Stimulated activated CD4-positive, alpha-beta T cell treated with anti-CD3 and anti-CD28 coated beads, TNF-alpha, amount 100 ng/mL, for 24 hours (primary cell): ENCODE results near the gene IDH2.
A peak's percentile ranks its signal among the peaks of the same experiment; 100 is the strongest.

ENCODE experiments used
- DNase-seq, 3 experiments: peaks; one replicate each; pipeline ENCODE4 v3.0.0-alpha.2; 2020; ENCODE audit warnings: low read depth in 3 of 3

IDH2 gene

GRCh38 chr15:90063770-90064247 is 38.5 kb downstream of the IDH2 start:
- no peak for DNase-seq

DNA sequence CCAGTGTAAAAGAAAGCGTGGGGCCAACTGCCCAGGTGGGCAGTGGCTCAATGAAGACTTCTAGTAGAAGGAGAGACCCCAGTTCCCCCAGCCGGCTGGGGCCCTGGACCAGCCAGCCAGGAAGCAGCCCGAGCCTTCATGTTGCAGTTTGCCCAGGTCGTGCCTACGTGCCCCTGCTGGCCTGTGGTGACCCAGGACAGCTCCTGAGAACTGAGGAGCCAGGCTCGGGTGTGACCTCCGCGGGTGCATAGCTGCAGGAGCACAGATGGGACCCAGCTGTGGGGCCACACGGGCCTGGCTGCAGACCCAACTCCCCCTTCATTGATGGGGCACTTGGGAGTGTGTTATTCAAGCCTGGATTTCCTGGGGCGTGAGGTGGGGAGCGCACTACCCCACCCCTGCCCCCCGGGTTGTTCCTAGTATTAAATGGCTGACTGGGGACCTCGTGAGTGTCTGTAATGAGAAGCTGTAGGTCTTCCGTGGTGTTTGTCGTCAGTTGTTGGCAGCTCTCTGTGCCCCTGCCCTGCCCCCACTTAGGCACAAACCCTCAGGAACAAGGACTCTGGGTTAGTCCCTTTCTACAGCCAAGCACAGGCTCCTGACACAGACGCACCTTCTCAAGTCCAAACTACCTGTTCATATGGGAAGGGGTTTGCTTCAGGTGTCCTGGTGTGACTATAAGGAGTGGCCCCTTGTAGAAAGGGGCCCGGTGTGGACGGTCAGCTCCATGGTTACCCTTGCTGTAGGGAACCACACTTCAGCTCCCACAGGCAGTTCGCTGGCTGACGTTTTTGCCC is 39.1 kb downstream of the IDH2 start:
- no peak for DNase-seq

DNA sequence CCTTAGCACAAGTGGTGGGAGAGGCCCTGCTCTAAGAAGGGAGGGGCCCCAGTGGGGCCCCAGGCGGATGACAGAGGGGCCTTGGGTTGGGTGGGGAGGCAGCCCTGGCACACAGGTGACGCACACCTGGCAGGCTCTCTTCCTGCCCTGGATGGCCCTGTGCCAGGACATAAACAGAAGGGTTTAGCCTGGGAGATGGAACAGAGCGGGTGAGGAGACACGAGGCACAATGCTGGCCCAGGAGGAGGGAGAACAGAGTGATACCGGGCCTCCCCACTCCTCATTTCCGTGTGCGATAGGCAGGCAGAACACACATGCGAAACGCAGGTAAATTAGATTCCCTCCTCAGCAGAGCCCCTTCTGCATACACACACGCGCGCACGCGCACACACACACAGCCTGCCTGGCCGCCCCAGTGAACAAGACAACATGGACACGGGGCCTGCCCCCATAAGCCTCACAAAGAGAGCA is 39.8 kb downstream of the IDH2 start:
- DNase-seq: no peak

GRCh38 chr15:90062023-90062442 is 40.2 kb downstream of the IDH2 start:
- peak in 2 of 3 experiments; percentile 10 to 55 for DNase-seq

DNA sequence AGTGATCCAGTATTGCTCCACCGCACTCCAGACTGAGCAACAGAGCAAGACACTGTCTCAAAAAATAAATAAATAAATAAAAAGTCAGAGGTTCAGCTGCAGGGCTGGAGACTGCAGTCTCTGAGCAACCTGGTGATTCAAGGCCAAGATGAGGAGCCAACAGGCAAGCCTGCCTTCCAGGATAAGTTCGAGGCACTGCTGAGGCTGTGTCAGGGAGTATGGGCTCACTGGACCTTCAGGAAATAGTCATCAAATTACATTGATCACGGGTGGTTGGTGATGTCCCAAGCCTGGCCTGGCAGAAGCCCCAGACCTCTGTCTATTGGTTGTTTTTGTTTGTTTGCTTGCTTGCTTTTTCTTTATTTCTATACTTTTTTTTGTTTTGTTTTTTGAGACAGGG is 41.5 kb downstream of the IDH2 start:
- DNase-seq: no peak

DNA sequence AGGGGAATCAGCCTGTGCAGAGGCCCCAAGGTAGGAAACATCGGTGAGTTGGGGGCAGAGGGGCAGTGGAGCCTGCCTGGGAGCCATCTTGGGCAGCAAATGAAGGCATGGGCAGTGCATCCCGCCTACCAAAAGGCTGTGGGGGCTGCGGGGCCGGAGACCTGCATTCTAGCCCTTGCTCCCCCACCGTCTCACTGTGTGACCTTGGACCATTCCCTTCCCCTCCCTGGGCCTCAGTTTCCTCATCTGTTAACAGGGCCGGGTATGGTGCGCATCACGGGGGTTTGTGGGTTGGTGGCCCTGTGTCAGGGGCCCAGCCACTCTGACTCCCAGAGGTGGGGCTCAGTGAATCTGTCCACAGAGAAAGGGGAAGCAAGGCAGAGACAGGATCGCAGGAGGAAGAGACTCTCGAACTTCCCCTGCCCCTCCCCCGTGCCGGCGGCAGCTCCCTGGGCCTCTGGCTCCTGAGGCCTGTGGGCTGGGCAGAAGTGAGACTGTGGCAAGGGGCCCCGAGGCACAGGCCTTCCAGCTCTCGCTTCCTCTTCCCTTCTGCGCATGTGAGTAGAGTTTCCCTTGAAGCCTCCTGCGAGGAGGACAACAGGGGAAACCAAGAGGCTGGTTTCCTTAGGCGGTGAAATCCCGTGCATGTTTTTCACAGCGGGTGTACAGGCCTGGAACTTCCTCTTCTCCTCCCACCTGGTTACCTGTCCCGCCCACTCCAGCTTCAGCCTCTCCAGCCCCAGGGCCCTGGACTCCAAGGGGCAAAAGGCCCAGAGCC is 42.9 kb downstream of the IDH2 start:
- peak; percentile 43 to 86 (median 57) for DNase-seq

GRCh38 chr15:90058775-90059174 is 43.5 kb downstream of the IDH2 start:
- DNase-seq: no peak

- no peak for DNase-seq
Measured at GRCh38 chr15:90058308-90058707, 44.0 kb downstream of the IDH2 start.

DNA sequence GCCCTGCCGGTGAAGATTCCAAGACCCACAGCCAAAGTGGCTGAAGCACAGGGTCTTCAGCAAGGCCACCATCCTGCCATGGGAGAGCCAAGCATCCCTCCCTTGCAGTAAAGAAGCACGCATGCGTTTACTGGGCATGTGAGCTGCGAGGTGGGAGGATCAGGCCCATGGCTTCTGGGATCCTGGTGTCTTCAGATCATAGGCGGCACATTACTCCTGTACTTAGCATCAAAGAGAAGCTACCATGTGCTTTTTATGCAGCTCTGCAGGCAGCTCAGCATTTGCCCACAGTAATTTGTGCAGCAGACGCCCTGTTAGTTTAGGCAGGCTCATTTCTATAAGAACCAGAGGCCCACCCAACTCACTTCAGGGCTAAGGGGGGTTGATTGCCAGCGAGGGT is 45.7 kb downstream of the IDH2 start:
- DNase-seq: no peak

- DNase-seq: no peak
Measured at GRCh38 chr15:90055182-90055581, 47.1 kb downstream of the IDH2 start.

- no peak for DNase-seq
Measured at GRCh38 chr15:90054618-90055097, 47.6 kb downstream of the IDH2 start.

DNA sequence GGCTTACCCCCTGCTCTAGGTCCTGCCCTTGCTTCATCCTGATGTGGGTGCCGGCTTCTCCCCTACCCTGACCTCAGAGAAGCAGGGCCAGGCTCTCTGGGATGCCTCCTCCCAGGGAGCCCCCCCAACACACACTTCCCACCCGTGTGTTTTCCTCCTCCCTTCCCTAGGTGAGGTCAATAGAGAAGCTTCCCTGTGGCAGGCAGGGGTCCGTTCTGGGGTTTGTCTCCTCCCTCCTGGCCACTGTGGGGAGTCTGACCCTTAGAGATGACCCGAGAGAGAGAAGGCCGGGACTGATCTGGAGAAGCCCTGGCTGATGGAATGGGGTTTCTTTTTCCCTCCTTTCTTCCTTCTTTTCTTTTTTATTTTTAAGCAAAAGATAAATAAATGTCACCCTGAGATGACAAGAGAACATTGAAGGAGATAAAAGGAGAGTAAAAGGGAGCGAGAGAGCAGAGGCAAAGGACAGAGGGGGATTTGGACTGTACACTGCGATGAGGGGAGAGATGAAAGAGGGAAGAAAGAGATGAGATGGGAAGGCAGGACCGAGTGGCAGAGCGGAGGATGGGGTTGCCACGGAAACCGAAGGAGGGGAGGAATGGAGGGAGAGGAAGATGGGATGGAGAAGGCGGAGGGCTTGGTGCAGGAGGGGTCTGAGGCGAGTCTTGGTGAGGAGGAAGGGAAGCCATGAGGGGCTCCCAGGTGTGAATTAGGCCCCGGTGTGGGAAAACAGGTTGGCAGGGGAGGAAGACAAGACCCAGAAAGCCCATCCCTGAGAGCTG is 48.4 kb downstream of the IDH2 start:
- DNase-seq: no peak

DNA sequence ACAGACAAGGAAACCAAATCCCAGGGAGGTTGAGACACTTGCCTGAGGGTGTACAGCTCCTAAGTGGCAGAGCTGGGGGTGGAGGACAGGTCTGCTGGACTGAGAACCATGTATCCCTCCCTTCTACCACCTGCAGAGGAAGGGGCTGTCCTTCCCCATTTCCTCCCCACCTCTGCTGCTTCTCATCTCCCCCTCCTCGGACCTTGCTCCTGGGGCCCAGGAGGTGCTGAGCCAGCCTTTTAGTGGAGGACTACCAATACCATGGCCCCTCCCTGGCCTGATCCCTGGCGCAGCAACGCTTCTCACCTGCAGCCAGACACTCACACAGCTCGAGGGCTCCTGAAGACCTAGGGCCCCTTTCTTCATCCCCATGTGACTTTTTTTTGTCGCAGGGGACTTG is 50.4 kb downstream of the IDH2 start:
- no peak for DNase-seq

- DNase-seq: no peak
Measured at GRCh38 chr15:90049666-90050604, 52.3 kb downstream of the IDH2 start.

GRCh38 chr15:90049030-90049429 is 53.2 kb downstream of the IDH2 start:
- no peak for DNase-seq

DNA sequence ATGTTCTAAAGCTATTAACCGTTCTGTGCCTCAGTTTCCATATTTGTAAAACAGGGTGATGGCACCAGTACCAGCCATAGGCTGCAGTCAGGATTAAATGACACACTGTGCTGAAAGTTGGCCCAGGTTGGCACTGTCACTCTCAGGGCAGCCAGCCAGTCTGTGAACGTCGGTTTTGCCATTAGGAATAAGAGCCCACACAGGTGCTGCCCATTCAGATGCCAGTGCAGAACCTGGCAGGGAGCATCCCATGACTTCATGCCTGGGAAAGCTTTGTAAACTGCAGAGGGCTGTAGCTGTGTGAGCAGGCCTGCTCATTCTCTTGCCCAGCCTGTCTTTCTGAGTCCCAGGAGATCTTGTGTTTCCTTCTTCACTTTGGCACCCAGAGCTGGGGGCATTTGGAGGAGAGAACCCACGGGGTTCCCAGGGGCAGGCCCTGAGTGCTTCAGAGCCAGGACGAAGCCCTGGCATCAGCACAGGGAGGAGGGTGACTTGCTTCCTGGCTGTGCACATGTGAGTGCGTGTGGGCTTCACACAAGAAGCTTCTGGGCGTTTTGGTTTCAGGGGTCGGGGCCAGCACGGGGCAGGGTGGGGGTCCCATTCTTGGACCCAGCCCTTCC is 54.2 kb downstream of the IDH2 start:
- DNase-seq: no peak

DNA sequence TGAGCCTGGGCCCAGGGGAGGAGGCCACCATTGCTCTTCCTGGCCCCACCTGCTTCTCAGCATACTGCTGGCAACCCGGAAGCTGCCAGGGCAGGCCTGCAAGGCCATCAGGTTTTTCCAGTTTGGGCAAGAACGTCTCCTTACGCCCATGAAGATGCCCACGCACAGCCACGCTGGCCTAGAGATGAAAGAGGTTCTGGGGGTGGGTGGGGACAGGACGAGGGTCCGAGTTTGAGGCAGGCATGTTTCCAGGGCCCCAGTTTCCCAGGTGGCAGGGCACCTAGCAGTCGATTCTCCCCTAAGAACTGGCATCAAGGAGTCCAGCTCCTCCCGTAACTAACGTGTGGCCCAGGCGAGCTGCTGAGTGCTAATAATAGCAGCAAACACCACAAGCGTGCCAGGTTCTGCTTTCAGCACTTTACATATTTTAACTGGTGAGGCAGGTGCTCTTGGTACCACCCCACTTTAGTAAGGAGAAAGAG is 55.3 kb downstream of the IDH2 start:
- no peak for DNase-seq

DNA sequence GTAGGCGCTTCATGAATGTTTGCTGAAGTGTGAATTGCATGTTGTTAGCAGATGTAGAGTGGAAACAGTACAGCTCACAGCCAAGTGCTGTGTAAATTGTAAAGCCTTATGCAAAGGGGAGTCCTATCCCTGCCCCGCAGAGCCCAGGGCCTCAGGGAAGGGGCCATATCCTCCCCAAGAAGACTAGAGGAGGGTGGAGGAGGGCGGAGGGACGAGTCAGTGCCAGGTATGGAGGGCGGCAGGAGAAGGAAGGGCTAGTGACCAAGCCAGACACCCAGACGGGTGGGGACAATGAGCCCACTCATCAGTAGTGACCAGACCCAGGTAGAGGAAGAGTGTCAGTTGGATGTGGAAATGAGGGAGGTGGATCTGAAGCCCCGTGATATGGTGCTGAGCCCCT is 56.0 kb downstream of the IDH2 start:
- no peak for DNase-seq

- DNase-seq: no peak
Measured at GRCh38 chr15:90044916-90045371, 57.3 kb downstream of the IDH2 start.

- no peak for DNase-seq
Measured at GRCh38 chr15:90044191-90044590, 58.1 kb downstream of the IDH2 start.
